ENCODE data around the gene RNF144B.

DNA sequence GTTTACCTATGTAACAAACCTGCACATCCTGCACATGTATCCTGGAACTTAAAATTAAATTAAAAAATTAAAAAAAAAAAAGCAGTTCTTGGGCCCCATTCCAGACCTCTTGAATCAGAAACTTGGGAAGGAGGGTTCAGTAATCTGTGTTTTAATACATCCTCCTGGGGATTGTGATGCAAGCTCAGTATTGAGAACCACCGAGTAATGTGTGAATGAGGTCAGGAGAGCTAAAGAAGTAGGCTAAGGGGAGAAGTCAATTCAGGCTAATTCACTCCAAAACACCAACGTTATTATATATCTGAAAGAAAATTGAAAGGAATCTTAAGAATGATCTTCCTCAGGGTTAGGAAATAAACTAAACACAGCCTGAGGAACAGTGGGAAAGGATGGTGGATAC lies 120.4 kb downstream of the RNF144B start:
- TF ChIP-seq POLR2A (IDR thresholded peaks at IDR 0.05): no peak
- TF ChIP-seq, protein P1, sequence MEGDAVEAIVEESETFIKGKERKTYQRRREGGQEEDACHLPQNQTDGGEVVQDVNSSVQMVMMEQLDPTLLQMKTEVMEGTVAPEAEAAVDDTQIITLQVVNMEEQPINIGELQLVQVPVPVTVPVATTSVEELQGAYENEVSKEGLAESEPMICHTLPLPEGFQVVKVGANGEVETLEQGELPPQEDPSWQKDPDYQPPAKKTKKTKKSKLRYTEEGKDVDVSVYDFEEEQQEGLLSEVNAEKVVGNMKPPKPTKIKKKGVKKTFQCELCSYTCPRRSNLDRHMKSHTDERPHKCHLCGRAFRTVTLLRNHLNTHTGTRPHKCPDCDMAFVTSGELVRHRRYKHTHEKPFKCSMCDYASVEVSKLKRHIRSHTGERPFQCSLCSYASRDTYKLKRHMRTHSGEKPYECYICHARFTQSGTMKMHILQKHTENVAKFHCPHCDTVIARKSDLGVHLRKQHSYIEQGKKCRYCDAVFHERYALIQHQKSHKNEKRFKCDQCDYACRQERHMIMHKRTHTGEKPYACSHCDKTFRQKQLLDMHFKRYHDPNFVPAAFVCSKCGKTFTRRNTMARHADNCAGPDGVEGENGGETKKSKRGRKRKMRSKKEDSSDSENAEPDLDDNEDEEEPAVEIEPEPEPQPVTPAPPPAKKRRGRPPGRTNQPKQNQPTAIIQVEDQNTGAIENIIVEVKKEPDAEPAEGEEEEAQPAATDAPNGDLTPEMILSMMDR (IDR thresholded peaks at IDR 0.05): no peak

All from thyroid gland (tissue), 4 donors.